Fibroblast of mammary gland (primary cell): ENCODE measurements around the gene KCTD13.

Experiments used
- DNase-seq: peaks from one replicate; pipeline ENCODE4 v3.0.0-alpha.2; 2010; ENCODE audit warnings: low read depth
- H3K4me3 ChIP-seq: 2 replicates; pipeline ENCODE4 v1.5.1; 2011; ENCODE audit warnings: low read depth, mild to moderate bottlenecking, low read length, moderate library complexity; ENCODE audit not compliant: control insufficient read depth
- TF ChIP-seq, protein P1 (sequence below): conservative IDR thresholded peaks from 2 replicates; pipeline ENCODE4 v1.5.1; 2011; ENCODE audit warnings: low read depth, low read length, inconsistent platforms; ENCODE audit not compliant: control insufficient read depth, insufficient read depth

The KCTD13 gene, protein sequence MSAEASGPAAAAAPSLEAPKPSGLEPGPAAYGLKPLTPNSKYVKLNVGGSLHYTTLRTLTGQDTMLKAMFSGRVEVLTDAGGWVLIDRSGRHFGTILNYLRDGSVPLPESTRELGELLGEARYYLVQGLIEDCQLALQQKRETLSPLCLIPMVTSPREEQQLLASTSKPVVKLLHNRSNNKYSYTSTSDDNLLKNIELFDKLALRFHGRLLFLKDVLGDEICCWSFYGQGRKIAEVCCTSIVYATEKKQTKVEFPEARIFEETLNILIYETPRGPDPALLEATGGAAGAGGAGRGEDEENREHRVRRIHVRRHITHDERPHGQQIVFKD

DNA sequence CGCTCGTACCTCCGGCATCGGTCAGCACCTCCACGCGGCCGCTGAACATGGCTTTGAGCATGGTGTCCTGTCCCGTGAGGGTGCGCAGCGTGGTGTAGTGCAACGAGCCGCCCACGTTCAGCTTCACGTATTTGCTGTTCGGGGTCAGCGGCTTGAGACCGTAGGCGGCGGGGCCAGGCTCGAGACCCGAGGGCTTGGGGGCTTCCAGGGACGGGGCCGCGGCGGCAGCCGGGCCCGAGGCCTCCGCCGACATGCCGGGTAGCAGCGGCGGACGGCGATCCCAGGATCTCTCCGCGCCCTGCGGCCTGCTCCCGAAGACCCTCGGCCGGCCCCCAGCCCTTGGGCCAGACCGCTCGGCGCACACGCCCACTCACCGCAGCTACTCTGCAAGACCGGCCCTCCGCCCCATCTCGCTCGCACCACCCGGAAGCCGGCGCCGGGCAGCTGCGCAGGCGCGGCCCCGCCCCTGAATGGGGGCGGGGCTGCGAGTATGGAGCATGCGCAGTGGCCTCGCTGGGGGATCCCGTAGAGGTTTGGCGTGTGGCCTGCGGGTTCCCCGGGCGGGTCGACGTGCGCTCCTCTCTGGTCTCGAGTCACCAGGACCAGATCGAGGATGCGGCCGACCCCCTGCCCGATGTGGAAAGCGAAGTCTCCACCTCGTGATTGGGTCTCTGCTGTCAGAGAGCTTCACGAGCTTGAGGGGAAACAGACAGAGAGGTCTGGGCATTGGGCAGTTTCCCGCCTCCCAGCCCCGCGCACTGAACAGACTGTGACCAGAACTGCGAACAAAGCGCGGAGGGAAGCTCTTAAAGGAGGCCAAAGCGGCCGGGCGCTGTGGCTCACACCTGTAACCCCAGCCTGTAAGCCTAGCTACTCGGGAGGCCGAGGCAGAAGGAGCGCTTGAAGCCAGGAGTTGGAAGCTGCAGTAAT, at the start of gene KCTD13:
Gene KCTD13 (minus strand): TSS at position 446 of the 930 bp plus-strand sequence. CDS start 193 bp downstream, at position 253.
- peak within 1 kb of the TSS; percentile 83 for H3K4me3 ChIP-seq
- DNase-seq: peak; percentile 76
- TF ChIP-seq, protein P1, sequence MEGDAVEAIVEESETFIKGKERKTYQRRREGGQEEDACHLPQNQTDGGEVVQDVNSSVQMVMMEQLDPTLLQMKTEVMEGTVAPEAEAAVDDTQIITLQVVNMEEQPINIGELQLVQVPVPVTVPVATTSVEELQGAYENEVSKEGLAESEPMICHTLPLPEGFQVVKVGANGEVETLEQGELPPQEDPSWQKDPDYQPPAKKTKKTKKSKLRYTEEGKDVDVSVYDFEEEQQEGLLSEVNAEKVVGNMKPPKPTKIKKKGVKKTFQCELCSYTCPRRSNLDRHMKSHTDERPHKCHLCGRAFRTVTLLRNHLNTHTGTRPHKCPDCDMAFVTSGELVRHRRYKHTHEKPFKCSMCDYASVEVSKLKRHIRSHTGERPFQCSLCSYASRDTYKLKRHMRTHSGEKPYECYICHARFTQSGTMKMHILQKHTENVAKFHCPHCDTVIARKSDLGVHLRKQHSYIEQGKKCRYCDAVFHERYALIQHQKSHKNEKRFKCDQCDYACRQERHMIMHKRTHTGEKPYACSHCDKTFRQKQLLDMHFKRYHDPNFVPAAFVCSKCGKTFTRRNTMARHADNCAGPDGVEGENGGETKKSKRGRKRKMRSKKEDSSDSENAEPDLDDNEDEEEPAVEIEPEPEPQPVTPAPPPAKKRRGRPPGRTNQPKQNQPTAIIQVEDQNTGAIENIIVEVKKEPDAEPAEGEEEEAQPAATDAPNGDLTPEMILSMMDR: no peak

DNA sequence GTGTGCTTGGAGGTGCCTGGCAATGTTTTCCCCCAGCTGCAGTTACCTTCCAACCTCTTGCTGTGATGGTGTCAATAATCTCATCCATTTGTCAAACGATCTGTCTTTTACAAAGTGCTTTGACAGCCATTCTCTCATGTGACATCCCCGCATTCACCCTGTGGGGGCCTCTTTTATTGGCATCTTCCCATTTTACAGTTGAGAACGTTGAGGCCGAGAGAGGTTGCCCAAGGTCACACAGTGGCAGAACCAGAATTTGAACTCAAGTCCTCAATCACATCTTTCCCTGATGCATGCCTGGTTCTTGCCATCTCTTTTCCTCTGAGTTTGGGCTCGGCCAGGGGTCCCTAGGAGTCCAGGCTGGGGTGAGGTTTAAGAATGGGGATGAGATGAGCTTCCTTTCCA, 49.1 kb upstream of the KCTD13 start:
- peak overlapping the region; percentile 90 for H3K4me3 ChIP-seq
- TF ChIP-seq, protein P1: no peak
- no peak for DNase-seq

DNA sequence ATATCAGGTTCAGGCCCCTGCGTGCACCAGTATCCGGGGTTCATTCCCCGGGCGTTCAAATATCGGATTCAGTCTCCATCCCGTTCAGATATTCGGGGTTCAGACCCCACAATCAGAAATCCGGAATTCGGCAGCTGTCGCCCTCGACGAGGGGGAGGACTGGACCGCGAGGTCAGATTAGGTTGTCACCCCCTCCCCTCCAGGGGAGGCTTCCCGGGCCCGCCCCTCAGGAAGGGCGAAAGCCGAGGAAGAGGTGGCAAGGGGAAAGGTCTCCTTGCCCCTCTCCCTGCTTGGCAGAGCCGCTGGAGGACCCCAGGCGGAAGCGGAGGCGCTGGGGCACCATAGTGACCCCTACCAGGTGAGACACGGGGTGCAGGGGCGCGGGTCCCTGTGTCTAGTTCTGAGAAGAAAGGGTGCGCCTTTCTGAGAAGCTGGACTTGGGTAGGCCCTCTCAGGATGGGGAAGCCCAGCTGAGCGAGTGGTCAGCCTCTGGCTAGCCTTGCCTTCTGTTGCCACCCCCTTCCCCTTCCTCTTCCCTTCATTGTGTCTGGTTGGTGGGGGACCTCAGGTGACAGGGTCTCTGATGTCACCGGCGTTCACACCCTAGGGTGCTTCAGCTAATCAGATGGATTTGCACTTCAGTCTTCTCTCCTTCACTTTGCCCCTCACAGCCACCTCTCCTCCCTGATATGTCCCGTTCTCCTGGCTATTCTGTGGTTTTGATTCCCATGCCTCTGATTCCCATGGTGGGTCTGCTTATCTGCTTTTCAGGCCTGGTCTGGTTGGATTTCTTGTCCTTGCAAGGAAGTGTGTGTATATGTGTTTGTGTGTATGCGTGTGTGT, 48.5 kb upstream of the KCTD13 start:
- DNase-seq: no peak
- TF ChIP-seq, protein P1: no peak
- H3K4me3 ChIP-seq: peak overlapping the region; percentile 90

DNA sequence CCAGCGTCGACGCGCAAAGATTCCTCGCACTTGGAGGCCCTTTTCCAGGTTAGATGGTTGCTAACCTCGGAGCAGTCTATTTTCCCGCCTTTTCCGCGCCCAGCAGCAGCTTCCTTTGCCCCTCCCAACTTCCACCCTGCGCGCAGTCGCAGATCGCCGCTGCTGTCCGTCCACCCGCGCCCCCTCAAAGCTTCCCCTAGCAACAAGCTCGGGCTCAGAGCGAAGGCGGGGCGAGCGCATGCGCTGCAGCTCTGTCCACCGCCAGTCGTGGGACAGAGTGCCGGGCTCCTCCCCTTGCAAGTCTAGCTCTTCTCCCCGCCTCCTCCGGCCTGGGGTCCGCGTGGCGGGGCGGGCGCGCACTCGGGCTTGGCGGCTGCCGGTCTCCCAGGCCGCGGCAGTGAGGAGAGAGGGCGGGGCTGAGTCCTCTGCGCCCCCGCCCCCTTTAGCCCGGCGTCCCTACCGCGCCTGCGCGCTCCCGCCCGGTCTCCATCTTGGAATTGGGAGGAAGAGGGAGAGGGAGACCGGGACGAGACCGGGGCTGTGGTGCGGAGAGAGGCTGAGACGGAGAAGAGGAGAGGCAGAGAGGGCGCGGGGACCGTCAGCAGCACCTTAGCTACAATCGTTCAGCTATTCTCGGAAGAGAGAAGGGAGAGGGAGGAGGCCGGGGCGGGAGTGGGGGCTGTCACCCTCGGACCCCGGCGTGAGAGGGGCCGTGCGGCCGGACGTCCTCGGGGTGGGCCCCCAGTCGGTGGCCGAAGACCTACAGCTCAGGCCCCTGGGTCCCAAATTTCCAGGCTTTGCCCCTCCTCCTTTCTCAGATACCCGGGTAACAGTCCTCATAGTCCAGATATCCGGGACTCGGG, 47.6 kb upstream of the KCTD13 start, which contains the start of gene TAOK2:
Gene TAOK2 (plus strand): TSS at position 485 of the 863 bp plus-strand sequence. CDS start 3,905 bp downstream, outside the sequence.
- peak within 1 kb of the TSS; percentile 90 for H3K4me3 ChIP-seq
- TF ChIP-seq, protein P1: no peak
- DNase-seq: peak; percentile 99

DNA sequence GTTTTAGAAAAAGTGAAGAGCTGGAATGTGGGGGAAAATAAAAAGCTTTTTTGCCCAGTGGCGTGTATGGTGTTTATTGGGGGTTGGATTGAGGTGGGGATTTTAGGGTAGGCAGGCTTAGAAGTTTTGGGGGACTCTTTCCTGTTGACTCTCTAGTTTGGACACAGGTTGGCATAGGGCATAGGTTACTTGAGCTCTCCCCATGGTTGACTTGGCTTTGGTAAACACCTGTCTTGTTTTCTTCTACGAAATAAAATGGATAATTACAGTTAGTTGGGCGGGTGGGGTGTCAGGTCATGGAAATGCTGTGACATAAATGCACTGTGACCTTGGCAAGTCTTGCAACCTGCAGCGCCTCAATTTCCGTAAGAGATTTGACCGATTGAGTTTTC, 47.0 kb upstream of the KCTD13 start:
- TF ChIP-seq, protein P1: no peak
- H3K4me3 ChIP-seq: no peak overlapping the region
- no peak for DNase-seq
